ENCODE measurements around the gene TPM3. TPM values are rescaled to one million over a fixed set of nuclear protein-coding genes. Genes with fewer than 3 reads are reported as not detected.
"Not testable (repeated sequence)": the region's sequence is repeated elsewhere in the genome, so short reads cannot be mapped to it uniquely, and the experiment has no call there.

TPM3 gene
- total RNA-seq, 4 donors from 2014 or later, result 200 to 451 (median 280) TPM

DNA sequence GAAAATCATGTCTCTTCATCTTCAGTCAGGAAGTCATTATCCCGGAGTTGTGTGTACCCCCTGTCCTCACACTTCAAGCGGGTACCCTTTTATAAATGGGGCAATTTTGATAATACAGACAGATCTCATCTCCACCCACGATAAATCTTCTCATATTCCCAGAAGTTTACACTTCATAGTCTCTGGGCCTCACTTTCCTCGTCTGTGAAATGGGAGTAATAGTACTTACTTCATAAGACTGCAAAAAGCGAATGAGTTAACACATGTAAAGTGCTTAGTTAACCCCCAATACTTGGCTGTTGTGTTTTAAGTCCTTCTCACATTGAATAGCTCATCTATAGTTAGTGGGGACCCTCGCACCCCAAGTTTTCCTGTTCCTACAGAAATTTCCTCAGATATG lies 37.8 kb downstream of the TPM3 start:
- DNase-seq, result no peak
- peaks cover 0 to 13% (median 7%) of the 10 kb centered on the region in 4 donors for H3K4me1 ChIP-seq
- peaks cover 0 to 32% (median 3%) of the 10 kb centered on the region in 3 donors for H3K36me3 ChIP-seq
- no peaks in the 10 kb centered on the region for H3K9me3 ChIP-seq
- no peaks in the 10 kb centered on the region for H3K27me3 ChIP-seq
- TF ChIP-seq, protein P1, sequence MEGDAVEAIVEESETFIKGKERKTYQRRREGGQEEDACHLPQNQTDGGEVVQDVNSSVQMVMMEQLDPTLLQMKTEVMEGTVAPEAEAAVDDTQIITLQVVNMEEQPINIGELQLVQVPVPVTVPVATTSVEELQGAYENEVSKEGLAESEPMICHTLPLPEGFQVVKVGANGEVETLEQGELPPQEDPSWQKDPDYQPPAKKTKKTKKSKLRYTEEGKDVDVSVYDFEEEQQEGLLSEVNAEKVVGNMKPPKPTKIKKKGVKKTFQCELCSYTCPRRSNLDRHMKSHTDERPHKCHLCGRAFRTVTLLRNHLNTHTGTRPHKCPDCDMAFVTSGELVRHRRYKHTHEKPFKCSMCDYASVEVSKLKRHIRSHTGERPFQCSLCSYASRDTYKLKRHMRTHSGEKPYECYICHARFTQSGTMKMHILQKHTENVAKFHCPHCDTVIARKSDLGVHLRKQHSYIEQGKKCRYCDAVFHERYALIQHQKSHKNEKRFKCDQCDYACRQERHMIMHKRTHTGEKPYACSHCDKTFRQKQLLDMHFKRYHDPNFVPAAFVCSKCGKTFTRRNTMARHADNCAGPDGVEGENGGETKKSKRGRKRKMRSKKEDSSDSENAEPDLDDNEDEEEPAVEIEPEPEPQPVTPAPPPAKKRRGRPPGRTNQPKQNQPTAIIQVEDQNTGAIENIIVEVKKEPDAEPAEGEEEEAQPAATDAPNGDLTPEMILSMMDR (IDR thresholded peaks at IDR 0.05), result no peak
- no peak for TF ChIP-seq POLR2A (IDR thresholded peaks at IDR 0.05)
- no peak overlapping the region for H3K4me3 ChIP-seq
- peak overlapping the region in 1 of 4 donors; percentile 58 for H3K27ac ChIP-seq

DNA sequence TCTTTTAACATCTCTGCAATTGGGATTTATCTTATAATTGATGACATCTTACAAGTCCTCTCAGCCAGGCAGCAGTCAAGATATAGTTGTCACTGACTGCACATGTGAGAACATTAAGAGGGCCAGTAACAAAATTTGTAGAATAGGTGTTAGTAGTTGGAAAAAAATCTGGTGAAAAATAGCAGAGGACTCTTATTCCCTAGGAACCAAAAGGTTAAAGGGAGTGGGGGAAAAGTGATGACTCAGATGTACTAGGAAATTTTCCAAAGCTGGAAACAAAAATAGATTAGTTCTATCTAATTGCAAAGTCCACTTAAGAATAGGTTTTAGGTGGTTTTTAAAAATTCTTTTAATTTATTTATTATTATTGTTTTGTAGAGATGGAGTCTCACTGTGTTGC lies 40.6 kb downstream of the TPM3 start:
- TF ChIP-seq POLR2A (IDR thresholded peaks at IDR 0.05), result no peak
- TF ChIP-seq, protein P1 (IDR thresholded peaks at IDR 0.05), result no peak
- no peak overlapping the region for H3K4me3 ChIP-seq
- peaks cover 0 to 14% (median 0%) of the 10 kb centered on the region in 3 donors for H3K36me3 ChIP-seq
- DNase-seq, result no peak
- no peak overlapping the region for H3K27ac ChIP-seq
- H3K4me1 ChIP-seq, result no peaks in the 10 kb centered on the region
- no peaks in the 10 kb centered on the region for H3K9me3 ChIP-seq
- H3K27me3 ChIP-seq, result no peaks in the 10 kb centered on the region

DNA sequence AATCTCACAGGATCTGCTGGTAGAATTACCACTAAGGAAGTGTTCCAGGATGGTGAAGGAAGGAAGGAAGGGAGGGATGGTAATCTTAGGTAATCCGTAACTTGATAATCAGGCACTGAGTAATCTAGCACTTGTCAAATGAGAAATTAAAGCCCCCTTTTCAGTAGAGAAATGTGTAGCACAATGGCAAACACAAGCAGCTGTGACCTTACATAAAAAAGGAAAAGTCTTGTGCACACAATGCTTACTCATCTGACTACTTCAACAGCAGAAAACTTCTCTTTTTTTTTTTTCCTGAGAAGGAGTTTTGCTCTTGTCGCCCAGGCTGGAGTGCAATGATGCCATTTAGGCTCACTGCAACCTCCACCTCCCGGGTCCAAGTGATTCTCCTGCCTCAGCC lies 43.1 kb downstream of the TPM3 start:
- Histone ChIP-seq H3K27ac (no peak overlapping the region), H3K27me3 (no peaks in the 10 kb centered on the region), H3K9me3 (no peaks in the 10 kb centered on the region), H3K4me3 (no peak overlapping the region), H3K36me3 (no peaks in the 10 kb centered on the region), H3K4me1 (no peaks in the 10 kb centered on the region)
- no peak for DNase-seq
- TF ChIP-seq, protein P1 (IDR thresholded peaks at IDR 0.05), result no peak
- TF ChIP-seq POLR2A (IDR thresholded peaks at IDR 0.05), result no peak

DNA sequence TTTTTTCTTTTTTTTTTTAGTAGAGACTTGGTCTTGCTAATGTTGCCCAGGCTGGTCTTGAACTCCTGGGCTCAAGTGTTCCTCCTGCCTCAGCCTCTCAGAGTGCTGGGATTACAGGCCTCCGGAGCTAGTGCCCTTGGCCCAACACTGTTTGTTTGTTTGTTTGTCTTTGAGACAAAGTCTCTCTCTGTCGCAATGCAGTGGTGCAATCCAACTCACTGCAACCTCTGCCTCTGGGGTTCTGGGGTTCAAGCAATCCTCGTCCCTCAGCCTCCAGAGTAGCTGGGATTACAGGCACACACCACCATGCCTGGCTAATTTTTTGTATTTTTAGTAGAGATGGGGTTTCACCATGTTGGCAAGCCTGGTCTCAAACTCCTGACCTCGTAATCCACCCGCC lies 44.4 kb downstream of the TPM3 start:
- H3K36me3 ChIP-seq, H3K27ac ChIP-seq, DNase-seq, H3K4me1 ChIP-seq, H3K27me3 ChIP-seq, H3K9me3 ChIP-seq, H3K4me3 ChIP-seq: not testable (repeated sequence)

DNA sequence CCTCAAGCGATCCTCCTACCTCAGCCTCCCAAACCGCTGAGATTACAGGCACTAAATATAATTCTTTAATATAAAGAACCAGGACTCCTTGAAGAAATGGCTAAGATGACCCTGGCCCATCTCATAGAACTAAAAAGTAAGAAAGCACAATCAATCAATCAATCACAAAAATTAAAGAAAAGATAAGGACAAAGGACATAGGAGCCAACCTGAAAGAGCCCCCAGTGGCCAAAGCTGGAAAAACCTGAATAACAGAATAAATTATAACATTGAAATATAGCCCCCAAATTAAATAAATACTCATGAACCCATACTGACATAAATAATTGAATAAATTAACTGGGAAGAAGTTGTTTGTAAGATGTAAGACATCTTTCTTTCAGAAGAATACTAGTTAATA lies 45.9 kb downstream of the TPM3 start:
- no peak for TF ChIP-seq POLR2A (IDR thresholded peaks at IDR 0.05)
- TF ChIP-seq, protein P1 (IDR thresholded peaks at IDR 0.05), result peak in 3 of 6 experiments; percentile 20 to 25 (median 25)
- no peak for DNase-seq
- H3K36me3 ChIP-seq, result no peaks in the 10 kb centered on the region
- no peak overlapping the region for H3K27ac ChIP-seq
- H3K4me1 ChIP-seq, result no peaks in the 10 kb centered on the region
- H3K4me3 ChIP-seq, result no peak overlapping the region
- H3K9me3 ChIP-seq, result no peaks in the 10 kb centered on the region
- no peaks in the 10 kb centered on the region for H3K27me3 ChIP-seq

DNA sequence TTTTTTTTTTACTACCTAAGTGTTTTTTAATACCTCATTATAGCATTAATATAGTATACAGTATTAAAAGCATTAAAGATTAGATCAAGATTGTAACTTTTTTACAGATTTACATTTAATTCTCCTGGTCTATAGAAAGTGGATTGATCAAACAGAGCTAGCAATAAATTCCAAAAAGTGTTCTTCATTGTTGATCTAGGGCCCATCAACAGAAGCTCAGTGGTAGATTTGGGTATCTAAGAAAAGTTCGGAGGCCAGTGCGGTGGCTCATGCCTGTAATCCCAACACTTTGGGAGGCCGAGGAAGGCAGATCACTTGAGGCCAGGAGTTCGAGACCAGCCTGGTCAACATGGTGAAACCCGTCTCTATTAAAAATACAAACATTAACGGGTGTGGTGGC lies 49.5 kb downstream of the TPM3 start:
- DNase-seq, result no peak
- Histone ChIP-seq H3K36me3 (no peaks in the 10 kb centered on the region), H3K4me1 (no peaks in the 10 kb centered on the region), H3K27ac (no peak overlapping the region), H3K27me3 (no peaks in the 10 kb centered on the region), H3K9me3 (no peaks in the 10 kb centered on the region), H3K4me3 (no peak overlapping the region)
- TF ChIP-seq, protein P1 (IDR thresholded peaks at IDR 0.05), result no peak
- TF ChIP-seq POLR2A (IDR thresholded peaks at IDR 0.05), result no peak
